HEK293 (cell line): ENCODE data around the gene PANX3.
A peak's percentile ranks its signal among the peaks of the same experiment; 100 is the strongest.

ENCODE experiments used
- CTCF ChIA-PET: fragments of 350-600 bp; formaldehyde crosslinking; extraction: SDS; loops from one replicate; lab custom pipeline; 2021; ENCODE audit warnings: antibody characterized with exemption; lab: Yijun Ruan, JAX
- POLR2A ChIA-PET: fragments of 300-600 bp; formaldehyde crosslinking; extraction: SDS; loops from one replicate; lab custom pipeline; 2020; ENCODE audit warnings: antibody characterized with exemption, inconsistent platforms; lab: Yijun Ruan, JAX
- H3K27ac ChIP-seq: fragments of 200-500 bp; sonication (Bioruptor generic); 2 replicates; pipeline ENCODE4 v1.5.1; 2014; ENCODE audit warnings: low read depth, low read length, control low read depth, inconsistent platforms; ENCODE audit errors: extremely low read depth
- H3K36me3 ChIP-seq, 2 experiments: fragments of 200-500 bp in 1 of 2; sonication (Bioruptor generic) in 1 of 2; 1 replicate in 1 of 2; 2 replicates in 1 of 2; pipeline ENCODE4 v1.5.1; 2014 to 2017; ENCODE audit warnings: inconsistent platforms in 2 of 2, low read length in 2 of 2; ENCODE audit not compliant: control insufficient read depth in 2 of 2, insufficient read depth in 1 of 2
- H3K4me1 ChIP-seq: fragments of 200-500 bp; sonication (Bioruptor generic); 2 replicates; pipeline ENCODE4 v1.5.1; 2014; ENCODE audit warnings: mild to moderate bottlenecking, low read length, inconsistent platforms; ENCODE audit not compliant: control insufficient read depth, insufficient read depth
- H3K4me3 ChIP-seq: 2 replicates; pipeline ENCODE4 v1.5.1; 2011; ENCODE audit warnings: low read depth, mild to moderate bottlenecking, control low read depth, low read length, moderate library complexity
- H3K9me3 ChIP-seq: fragments of 200-500 bp; sonication (Bioruptor generic); 2 replicates; pipeline ENCODE4 v1.5.1; 2014; ENCODE audit warnings: low read depth, low read length, inconsistent platforms; ENCODE audit not compliant: control insufficient read depth, insufficient read depth
- AEBP2 ChIP-seq: fragments of 450-650 bp; formaldehyde crosslinking; IDR thresholded peaks from 2 replicates; pipeline ENCODE4 v1.5.1; 2016; ENCODE audit warnings: missing biosample characterization, missing genetic modification characterization, borderline replicate concordance
- GLI4 ChIP-seq: fragments of 450-650 bp; formaldehyde crosslinking; IDR thresholded peaks from 2 replicates; pipeline ENCODE4 v1.5.1; 2016; ENCODE audit warnings: missing biosample characterization, missing genetic modification characterization
- PRDM1 ChIP-seq: fragments of 450-650 bp; formaldehyde crosslinking; IDR thresholded peaks from 2 replicates; pipeline ENCODE4; 2016; ENCODE audit warnings: missing biosample characterization, missing genetic modification characterization
- PRDM10 ChIP-seq: fragments of 450-650 bp; formaldehyde crosslinking; IDR thresholded peaks from 2 replicates; pipeline ENCODE4 v1.5.1; 2016; ENCODE audit warnings: missing biosample characterization, missing genetic modification characterization
- RBAK ChIP-seq: fragments of 450-650 bp; formaldehyde crosslinking; IDR thresholded peaks from 2 replicates; pipeline ENCODE4 v1.5.1; 2016; ENCODE audit warnings: missing biosample characterization, missing genetic modification characterization
- SCRT2 ChIP-seq: fragments of 450-650 bp; formaldehyde crosslinking; IDR thresholded peaks from 2 replicates; pipeline ENCODE4 v1.5.1; 2016; ENCODE audit warnings: missing biosample characterization, missing genetic modification characterization
- ZBTB1 ChIP-seq: fragments of 450-650 bp; formaldehyde crosslinking; IDR thresholded peaks from 2 replicates; pipeline ENCODE4 v1.5.1; 2016; ENCODE audit warnings: missing biosample characterization, missing genetic modification characterization
- ZBTB44 ChIP-seq: fragments of 450-650 bp; IDR thresholded peaks from 2 replicates; pipeline ENCODE4 v1.5.1; 2018; ENCODE audit warnings: missing biosample characterization, mild to moderate bottlenecking, missing genetic modification characterization
- ZFP37 ChIP-seq: fragments of 450-650 bp; formaldehyde crosslinking; IDR thresholded peaks from 2 replicates; pipeline ENCODE4 v1.5.1; 2016; ENCODE audit warnings: missing biosample characterization, missing genetic modification characterization
- ZFP41 ChIP-seq: fragments of 450-650 bp; formaldehyde crosslinking; IDR thresholded peaks from 2 replicates; pipeline ENCODE4 v1.5.1; 2016; ENCODE audit warnings: missing biosample characterization, missing genetic modification characterization, borderline replicate concordance
- ZNF140 ChIP-seq: fragments of 450-650 bp; formaldehyde crosslinking; IDR thresholded peaks from 2 replicates; pipeline ENCODE4 v1.5.1; 2016; ENCODE audit warnings: missing biosample characterization, missing genetic modification characterization
- ZNF350 ChIP-seq: fragments of 450-650 bp; formaldehyde crosslinking; IDR thresholded peaks from 2 replicates; pipeline ENCODE4 v1.5.0; 2017; ENCODE audit warnings: missing biosample characterization, mild to moderate bottlenecking, missing genetic modification characterization
- ZNF558 ChIP-seq: fragments of 450-650 bp; formaldehyde crosslinking; IDR thresholded peaks from 2 replicates; pipeline ENCODE4 v1.5.1; 2016; ENCODE audit warnings: missing biosample characterization, missing genetic modification characterization
- ZNF585B ChIP-seq: fragments of 450-650 bp; formaldehyde crosslinking; IDR thresholded peaks from 2 replicates; pipeline ENCODE4 v1.5.1; 2016; ENCODE audit warnings: missing biosample characterization, missing genetic modification characterization
- ZNF639 ChIP-seq: fragments of 450-650 bp; formaldehyde crosslinking; IDR thresholded peaks from 2 replicates; pipeline ENCODE4 v1.5.1; 2016; ENCODE audit warnings: missing biosample characterization, missing genetic modification characterization
- ZNF654 ChIP-seq: fragments of 450-650 bp; formaldehyde crosslinking; IDR thresholded peaks from 2 replicates; pipeline ENCODE4 v1.5.1; 2016; ENCODE audit warnings: low read depth, missing biosample characterization, missing genetic modification characterization
- ZNF664 ChIP-seq: fragments of 450-650 bp; formaldehyde crosslinking; IDR thresholded peaks from 2 replicates; pipeline ENCODE4 v1.5.1; 2016; ENCODE audit warnings: missing biosample characterization, missing genetic modification characterization
- ZNF76 ChIP-seq: fragments of 450-650 bp; formaldehyde crosslinking; IDR thresholded peaks from 2 replicates; pipeline ENCODE4; 2016; ENCODE audit warnings: low read depth, missing biosample characterization, missing genetic modification characterization, borderline replicate concordance
- TF ChIP-seq, protein P1 (sequence below): fragments of 450-650 bp; formaldehyde crosslinking; IDR thresholded peaks from 2 replicates; pipeline ENCODE4 v1.5.1; 2016; ENCODE audit warnings: missing biosample characterization, missing genetic modification characterization
- TF ChIP-seq, protein P2 (sequence below): fragments of 450-650 bp; formaldehyde crosslinking; IDR thresholded peaks from 2 replicates; pipeline ENCODE4; 2016; ENCODE audit warnings: missing biosample characterization, missing genetic modification characterization

Gene PANX3

GRCh38 chr11:124663861-124664260 lies 52.6 kb downstream of the PANX3 start (continued):
- TF ChIP-seq ZNF76, result no peak

DNA sequence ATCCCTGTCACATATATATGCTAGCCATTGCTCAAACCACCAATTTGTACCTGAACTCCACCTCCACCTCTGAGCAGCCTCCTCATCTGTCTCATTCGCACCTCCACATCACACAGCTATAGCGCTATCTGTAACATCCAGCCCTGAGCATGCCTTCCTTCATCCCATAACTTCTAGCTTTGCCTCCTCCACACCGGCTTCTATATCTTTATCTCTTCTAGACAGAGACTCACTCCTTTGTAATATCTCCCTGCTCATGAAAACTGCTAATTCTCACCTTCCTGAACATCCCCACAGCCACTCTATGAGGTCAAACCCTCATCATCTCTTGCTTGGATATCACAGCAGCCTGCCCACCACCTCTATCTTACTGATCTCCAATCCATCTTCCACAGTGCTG lies 56.4 kb downstream of the PANX3 start:
- Histone ChIP-seq H3K36me3 (peaks cover 0 to 5% of the 10 kb centered on the region in 2 experiments; a peak in 1 of 3 replicates), H3K9me3 (no peaks in the 10 kb centered on the region), H3K4me1 (no peaks in the 10 kb centered on the region; the same call in 1 of the 2 replicates), H3K4me3 (no peak overlapping the region), H3K27ac (no peak overlapping the region)
- TF ChIP-seq ZBTB1 (tag by site-specific recombination), result no peak
- TF ChIP-seq ZNF664 (tag by site-specific recombination), result no peak
- no peak for TF ChIP-seq ZNF140 (tag by site-specific recombination)
- no peak for TF ChIP-seq ZNF639 (tag by site-specific recombination)
- ChIA-PET CTCF (interaction anchor here (0.9 to 1.4 kb wide), 2 partner anchors 126 to 169 kb away, joined by 3 read pairs; no protein-coding TSS in a partner anchor), POLR2A (no interaction called here)

DNA sequence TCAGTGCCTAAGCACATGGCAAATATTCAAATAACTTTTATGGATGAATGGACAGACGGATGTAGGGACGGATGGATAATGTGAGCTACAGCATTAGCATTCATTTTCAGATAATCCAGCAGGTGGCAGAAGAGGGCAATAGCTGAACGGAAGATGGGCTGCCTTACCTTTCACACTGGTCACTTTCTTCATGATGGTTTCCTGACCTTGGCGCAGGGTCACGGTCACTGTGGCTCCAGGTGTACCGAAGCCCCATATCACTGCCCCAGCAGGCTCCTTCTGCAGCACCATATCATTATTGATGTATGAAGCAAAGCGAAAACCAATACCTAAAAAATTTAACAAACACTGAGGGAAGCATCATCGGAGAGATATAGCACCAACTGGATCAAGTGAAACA lies 58.0 kb downstream of the PANX3 start:
- H3K4me3 ChIP-seq, result no peak overlapping the region
- ChIA-PET POLR2A (interaction anchor here (0.6 to 1.0 kb wide), 2 partner anchors 71 to 78 kb away, joined by 3 read pairs; no protein-coding TSS in a partner anchor), CTCF (interaction anchor here (0.6 to 5.9 kb wide), 35 partner anchors 8 to 760 kb away, joined by 3 to 53 read pairs (median 4); partner anchors contain the start of gene ESAM)
- no peaks in the 10 kb centered on the region for H3K9me3 ChIP-seq
- peaks cover 0 to 5% of the 10 kb centered on the region in 2 experiments; a peak in 1 of 3 replicates for H3K36me3 ChIP-seq
- H3K27ac ChIP-seq, result no peak overlapping the region
- no peaks in the 10 kb centered on the region; the same call in 1 of the 2 replicates for H3K4me1 ChIP-seq
- TF ChIP-seq ZNF585B (tag by site-specific recombination) (no peak), ZFP41 (tag by site-specific recombination) (no peak), ZNF350 (tag by site-specific recombination) (no peak), ZNF558 (no peak), ZBTB44 (tag by site-specific recombination) (no peak), ZNF654 (peak; percentile 88), RBAK (tag by site-specific recombination) (no peak), AEBP2 (tag by site-specific recombination) (no peak), GLI4 (tag by site-specific recombination) (no peak), PRDM10 (no peak), PRDM1 (tag by site-specific recombination) (peak; percentile 58; the same call in 1 of the 2 replicates), SCRT2 (no peak), ZFP37 (no peak)
- TF ChIP-seq, protein P1, sequence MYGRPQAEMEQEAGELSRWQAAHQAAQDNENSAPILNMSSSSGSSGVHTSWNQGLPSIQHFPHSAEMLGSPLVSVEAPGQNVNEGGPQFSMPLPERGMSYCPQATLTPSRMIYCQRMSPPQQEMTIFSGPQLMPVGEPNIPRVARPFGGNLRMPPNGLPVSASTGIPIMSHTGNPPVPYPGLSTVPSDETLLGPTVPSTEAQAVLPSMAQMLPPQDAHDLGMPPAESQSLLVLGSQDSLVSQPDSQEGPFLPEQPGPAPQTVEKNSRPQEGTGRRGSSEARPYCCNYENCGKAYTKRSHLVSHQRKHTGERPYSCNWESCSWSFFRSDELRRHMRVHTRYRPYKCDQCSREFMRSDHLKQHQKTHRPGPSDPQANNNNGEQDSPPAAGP (tag by site-specific recombination), result no peak
- TF ChIP-seq, protein P2, sequence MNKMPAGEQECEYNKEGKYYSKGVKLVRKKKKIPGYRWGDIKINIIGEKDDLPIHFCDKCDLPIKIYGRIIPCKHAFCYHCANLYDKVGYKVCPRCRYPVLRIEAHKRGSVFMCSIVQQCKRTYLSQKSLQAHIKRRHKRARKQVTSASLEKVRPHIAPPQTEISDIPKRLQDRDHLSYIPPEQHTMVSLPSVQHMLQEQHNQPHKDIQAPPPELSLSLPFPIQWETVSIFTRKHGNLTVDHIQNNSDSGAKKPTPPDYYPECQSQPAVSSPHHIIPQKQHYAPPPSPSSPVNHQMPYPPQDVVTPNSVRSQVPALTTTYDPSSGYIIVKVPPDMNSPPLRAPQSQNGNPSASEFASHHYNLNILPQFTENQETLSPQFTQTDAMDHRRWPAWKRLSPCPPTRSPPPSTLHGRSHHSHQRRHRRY (tag by site-specific recombination), result no peak
